Testis (tissue), 2 donors: ENCODE measurements around the gene NOD2.

Source experiments
- POLR2A ChIP-seq: fragments of 450-650 bp; IDR thresholded peaks from one replicate; pipeline ENCODE4 v1.6.1; 2017; ENCODE audit warnings: antibody characterized with exemption, mild to moderate bottlenecking, moderate library complexity
- TF ChIP-seq, protein P1 (sequence below), 3 experiments: fragments of 450-650 bp in 2 of 3; fragments of 200-600 bp in 1 of 3; sonication (generic) in 1 of 3; IDR thresholded peaks; one replicate each; pipeline ENCODE4 v1.5.1; 2016 to 2019; ENCODE audit warnings: antibody characterized with exemption in 3 of 3, mild to moderate bottlenecking in 2 of 3, moderate library complexity in 1 of 3

DNA sequence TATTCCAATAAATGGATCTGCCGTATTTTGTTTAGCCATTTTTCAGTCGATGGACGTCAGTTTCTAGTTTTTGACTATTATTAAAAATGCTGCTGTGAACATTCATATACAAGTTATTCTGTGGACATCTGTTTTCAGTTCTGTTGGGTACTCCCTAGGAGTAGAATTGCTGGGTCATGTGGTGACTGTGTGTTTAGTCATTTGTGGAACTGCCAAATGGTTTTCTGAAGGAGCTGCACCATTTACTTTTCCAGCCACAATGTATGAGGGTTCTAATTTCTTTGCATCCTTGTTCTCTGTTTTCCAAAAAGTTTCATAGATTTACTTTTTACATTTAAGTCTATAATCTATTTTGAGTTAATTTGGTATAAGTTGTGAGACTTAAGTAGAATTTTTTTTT lies 78.0 kb downstream of the NOD2 start:
- TF ChIP-seq, protein P1, sequence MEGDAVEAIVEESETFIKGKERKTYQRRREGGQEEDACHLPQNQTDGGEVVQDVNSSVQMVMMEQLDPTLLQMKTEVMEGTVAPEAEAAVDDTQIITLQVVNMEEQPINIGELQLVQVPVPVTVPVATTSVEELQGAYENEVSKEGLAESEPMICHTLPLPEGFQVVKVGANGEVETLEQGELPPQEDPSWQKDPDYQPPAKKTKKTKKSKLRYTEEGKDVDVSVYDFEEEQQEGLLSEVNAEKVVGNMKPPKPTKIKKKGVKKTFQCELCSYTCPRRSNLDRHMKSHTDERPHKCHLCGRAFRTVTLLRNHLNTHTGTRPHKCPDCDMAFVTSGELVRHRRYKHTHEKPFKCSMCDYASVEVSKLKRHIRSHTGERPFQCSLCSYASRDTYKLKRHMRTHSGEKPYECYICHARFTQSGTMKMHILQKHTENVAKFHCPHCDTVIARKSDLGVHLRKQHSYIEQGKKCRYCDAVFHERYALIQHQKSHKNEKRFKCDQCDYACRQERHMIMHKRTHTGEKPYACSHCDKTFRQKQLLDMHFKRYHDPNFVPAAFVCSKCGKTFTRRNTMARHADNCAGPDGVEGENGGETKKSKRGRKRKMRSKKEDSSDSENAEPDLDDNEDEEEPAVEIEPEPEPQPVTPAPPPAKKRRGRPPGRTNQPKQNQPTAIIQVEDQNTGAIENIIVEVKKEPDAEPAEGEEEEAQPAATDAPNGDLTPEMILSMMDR (IDR thresholded peaks at IDR 0.05) = no peak
- no peak for TF ChIP-seq POLR2A
